Thyroid gland (tissue), 4 donors: ENCODE results near the gene TMEM8B.

ENCODE experiments used
- CTCF ChIP-seq, 6 experiments: fragments of 200-600 bp in 3 of 6; fragments of 450-650 bp in 3 of 6; sonication (generic) in 3 of 6; IDR thresholded peaks; one replicate each; pipeline ENCODE4 v1.5.1; 2016 to 2019; ENCODE audit warnings: antibody characterized with exemption in 6 of 6, mild to moderate bottlenecking in 2 of 6, inconsistent platforms in 1 of 6, moderate library complexity in 1 of 6
- POLR2A ChIP-seq, 2 donors: fragments of 450-650 bp; IDR thresholded peaks; one replicate each; pipeline ENCODE4 v1.6.1; 2017; ENCODE audit warnings: antibody characterized with exemption in 2 of 2, mild to moderate bottlenecking in 2 of 2, moderate library complexity in 1 of 2

DNA sequence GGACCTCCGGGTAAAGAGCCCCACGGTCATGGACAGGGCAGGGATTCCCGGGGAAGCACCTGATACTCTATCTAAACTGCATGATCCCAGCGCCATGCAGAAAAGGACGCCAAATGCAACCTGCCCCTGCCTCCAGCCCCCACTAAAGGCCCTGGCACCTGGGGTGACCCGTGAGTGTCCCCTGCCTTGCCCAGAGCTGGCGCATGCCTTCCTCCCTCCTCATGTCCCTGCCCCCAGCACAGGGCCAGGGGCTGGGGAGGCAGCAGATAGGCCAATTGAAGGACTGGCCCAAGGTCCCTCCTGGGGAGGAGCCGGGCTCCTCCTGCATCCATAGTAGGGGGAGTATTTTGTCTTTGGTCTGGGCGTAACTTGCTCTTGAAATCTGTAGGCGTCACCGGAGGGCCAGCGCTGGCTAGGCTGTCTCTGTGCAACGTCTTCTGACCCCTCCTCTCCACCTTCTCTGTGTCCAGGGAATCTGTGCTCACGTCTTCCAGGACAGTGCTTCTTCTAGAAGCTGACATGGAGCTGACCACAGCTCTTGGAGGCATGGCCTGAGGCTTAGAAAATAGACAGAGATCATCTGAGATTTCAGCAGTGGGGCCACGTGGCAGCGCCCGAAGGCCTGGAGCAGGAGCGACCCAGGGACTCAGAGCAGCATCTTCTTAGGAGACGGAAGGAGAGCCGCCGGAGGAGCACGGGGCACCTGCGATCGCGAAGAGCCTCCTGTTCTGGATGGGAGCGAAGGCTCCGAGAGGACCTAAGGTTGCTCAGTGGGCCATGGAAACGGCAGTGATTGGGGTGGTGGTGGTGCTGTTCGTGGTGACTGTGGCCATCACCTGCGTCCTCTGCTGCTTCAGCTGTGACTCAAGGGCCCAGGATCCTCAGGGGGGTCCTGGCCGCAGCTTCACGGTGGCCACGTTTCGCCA is 80.9 kb downstream of the TMEM8B start:
- TF ChIP-seq CTCF (IDR thresholded peaks at IDR 0.05) = no peak
- no peak for TF ChIP-seq POLR2A (IDR thresholded peaks at IDR 0.05)
